ENCODE measurements around the gene SIK3. TPM values are rescaled to one million over a fixed set of nuclear protein-coding genes. Genes with fewer than 3 reads are reported as not detected.

Gene SIK3
- total RNA-seq, 1 experiment from 2014 or later = 4.1 TPM

GRCh38 chr11:117091753-117092477 lies 6.3 kb downstream of the SIK3 start:
- peaks cover 4% of the 10 kb centered on the region; the same call in 1 of the 2 replicates for H3K36me3 ChIP-seq
- H3K9me3 ChIP-seq = no peaks in the 10 kb centered on the region
- H3K4me3 ChIP-seq = no peak overlapping the region
- no peaks in the 10 kb centered on the region for H3K27me3 ChIP-seq
- DNase-seq = no peak

DNA sequence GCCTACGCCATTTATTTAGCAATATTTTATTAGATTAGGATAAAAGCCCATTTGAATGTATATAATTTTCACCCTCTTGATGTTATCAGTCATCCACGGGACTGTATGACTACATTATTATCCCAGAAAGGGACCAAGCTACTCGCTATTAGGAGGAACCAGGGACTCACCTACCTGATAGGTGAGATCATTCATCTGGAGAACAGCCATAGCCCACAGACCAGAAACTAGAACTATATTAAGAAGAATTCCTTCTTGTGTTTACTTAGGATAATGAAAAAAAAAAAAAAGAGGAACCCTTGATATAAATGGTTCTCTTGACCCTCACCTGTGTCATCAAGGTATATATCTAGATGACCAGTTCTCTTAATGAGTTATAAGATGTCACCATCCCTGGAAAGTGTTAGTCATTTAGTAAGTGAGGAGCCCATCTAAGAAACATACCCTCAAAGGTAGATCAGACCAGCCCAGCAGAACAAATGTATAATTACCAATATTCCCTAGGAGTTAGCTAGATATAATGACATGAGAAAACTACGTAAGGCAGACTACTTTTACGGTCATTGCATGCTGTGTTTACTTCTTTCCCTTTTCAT lies 8.0 kb downstream of the SIK3 start:
- H3K36me3 ChIP-seq = peaks cover 4% of the 10 kb centered on the region; the same call in 1 of the 2 replicates
- no peak for DNase-seq
- H3K4me3 ChIP-seq = no peak overlapping the region
- H3K9me3 ChIP-seq = no peaks in the 10 kb centered on the region
- H3K27me3 ChIP-seq = no peaks in the 10 kb centered on the region

DNA sequence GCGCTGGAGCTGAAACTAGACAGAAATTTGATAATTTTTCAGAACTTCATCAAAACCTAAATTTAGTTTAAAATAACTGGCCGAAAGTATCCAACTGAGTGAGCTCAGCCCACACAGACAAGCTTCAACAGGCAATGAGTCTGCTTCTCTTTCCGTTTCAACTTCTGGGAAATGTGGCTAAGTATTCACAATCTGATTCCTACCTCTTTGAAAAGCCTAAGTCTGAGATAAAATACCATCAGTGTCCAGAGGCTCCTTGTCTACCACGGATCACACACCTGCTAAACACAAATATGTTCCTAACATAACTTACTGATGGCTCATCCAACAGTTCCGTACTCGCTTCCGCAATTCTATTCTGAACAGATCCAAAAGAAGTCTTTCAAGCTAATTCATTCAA lies 8.5 kb downstream of the SIK3 start:
- Histone ChIP-seq H3K36me3 (peaks cover 4% of the 10 kb centered on the region; the same call in 1 of the 2 replicates), H3K27me3 (no peaks in the 10 kb centered on the region), H3K9me3 (no peaks in the 10 kb centered on the region), H3K4me3 (no peak overlapping the region)
- DNase-seq = no peak

- Histone ChIP-seq H3K4me3 (no peak overlapping the region), H3K27me3 (no peaks in the 10 kb centered on the region), H3K9me3 (no peaks in the 10 kb centered on the region), H3K36me3 (peaks cover 4% of the 10 kb centered on the region; the same call in 1 of the 2 replicates)
- DNase-seq = no peak
Observed at GRCh38 chr11:117087446-117087845, 10.8 kb downstream of the SIK3 start.

DNA sequence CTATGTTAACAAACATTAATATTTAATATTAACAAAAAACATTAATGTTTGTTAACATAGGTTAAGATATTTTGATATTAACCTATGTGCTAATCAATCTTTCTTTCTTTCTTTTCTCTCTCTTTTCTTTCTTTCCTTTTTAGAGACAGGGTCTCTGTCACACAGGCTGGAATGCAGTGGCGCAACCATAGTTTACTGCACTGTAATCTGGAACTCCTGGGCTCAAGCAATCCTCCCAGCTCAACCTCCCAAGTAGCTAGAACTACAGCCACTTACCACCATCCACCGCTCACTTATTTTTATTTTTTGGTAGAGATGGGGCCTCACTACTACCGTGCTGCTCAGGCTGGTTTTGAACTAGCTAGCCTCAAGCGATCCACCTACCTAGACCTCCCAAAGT lies 13.2 kb downstream of the SIK3 start:
- no peaks in the 10 kb centered on the region for H3K27me3 ChIP-seq
- DNase-seq = no peak
- H3K36me3 ChIP-seq = no peaks in the 10 kb centered on the region
- no peak overlapping the region for H3K4me3 ChIP-seq
- H3K9me3 ChIP-seq = no peaks in the 10 kb centered on the region

DNA sequence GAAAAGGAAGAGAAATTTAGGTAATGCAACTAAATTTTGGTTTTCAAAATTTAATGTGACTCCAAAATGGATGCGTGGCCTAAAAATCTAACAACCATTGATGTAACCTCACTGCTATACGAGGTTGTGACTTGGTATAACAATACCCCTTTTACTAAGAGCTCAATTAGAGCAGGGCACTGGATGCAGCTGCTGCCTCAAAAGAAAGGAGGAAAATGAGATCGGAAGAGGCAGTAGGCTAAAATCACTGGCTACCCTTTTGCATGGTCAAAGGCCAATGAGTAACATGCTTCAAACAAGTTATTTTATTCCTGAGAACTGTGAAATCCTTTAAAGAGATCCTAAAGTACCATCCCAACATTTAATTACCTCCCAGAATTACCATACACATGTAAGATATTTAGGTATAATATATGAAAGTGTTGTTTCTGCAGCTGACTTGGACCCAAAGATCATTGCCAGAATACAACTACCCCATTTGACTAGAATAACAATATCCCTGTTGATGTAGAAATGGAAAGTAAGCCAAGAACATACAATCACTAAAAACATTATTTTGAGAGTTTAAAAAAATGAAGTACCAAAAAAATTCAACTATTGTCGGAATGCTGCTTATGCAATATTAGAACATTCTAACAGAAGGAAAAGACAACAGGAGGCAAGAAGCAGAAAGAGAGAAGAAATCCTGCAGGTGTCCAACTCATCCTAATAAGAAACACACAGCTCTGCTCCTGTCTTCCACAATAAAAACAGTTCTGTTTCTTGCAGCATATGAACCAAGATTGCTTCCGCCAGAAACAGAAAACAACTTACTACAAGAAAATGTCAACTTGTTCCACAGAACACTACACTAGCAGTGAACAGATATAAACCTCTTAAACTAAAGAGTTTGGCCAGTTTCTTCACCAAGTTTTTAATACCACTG lies 15.0 kb downstream of the SIK3 start:
- DNase-seq = no peak
- no peaks in the 10 kb centered on the region for H3K27me3 ChIP-seq
- H3K36me3 ChIP-seq = no peaks in the 10 kb centered on the region
- no peaks in the 10 kb centered on the region for H3K9me3 ChIP-seq
- no peak overlapping the region for H3K4me3 ChIP-seq

DNA sequence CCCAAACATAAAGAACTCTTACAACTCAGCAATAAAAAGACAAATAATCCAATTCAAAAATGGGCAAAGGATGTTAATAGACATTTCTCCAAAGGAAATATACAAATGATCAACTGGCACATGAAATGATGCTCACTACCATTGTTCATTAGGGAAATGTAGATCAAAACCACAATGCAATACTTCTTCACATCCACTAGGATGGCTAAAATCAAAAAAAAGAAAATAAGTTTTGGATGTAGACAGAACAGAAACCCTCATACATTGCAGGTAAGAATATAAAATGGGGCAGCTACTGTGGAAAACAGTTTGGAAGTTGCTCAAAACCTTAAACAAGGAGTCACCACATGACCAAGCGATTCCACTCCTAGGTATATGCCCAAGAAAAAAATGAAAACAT lies 16.3 kb downstream of the SIK3 start:
- no peaks in the 10 kb centered on the region for H3K27me3 ChIP-seq
- H3K4me3 ChIP-seq = no peak overlapping the region
- H3K36me3 ChIP-seq = no peaks in the 10 kb centered on the region
- no peak for DNase-seq
- no peaks in the 10 kb centered on the region for H3K9me3 ChIP-seq

DNA sequence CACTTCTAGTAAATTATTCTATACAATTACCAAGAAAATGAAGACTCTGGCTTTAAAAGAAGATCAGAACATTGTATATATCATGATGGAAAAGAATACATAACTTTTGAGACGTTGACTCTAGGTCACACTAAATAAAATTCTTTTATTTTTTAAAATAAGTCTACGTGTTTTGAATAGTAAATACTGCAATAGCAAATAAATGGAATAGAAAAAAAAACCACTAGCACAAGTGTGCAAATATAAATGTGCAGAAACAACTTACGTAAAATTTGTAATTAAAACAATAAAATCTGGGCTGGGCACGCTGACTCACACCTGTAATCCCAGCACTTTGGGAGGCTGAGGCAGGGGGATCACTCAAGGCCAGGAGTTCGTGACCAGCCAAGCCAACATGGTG lies 17.9 kb downstream of the SIK3 start:
- no peaks in the 10 kb centered on the region for H3K36me3 ChIP-seq
- no peaks in the 10 kb centered on the region for H3K9me3 ChIP-seq
- H3K4me3 ChIP-seq = no peak overlapping the region
- no peak for DNase-seq
- H3K27me3 ChIP-seq = no peaks in the 10 kb centered on the region

DNA sequence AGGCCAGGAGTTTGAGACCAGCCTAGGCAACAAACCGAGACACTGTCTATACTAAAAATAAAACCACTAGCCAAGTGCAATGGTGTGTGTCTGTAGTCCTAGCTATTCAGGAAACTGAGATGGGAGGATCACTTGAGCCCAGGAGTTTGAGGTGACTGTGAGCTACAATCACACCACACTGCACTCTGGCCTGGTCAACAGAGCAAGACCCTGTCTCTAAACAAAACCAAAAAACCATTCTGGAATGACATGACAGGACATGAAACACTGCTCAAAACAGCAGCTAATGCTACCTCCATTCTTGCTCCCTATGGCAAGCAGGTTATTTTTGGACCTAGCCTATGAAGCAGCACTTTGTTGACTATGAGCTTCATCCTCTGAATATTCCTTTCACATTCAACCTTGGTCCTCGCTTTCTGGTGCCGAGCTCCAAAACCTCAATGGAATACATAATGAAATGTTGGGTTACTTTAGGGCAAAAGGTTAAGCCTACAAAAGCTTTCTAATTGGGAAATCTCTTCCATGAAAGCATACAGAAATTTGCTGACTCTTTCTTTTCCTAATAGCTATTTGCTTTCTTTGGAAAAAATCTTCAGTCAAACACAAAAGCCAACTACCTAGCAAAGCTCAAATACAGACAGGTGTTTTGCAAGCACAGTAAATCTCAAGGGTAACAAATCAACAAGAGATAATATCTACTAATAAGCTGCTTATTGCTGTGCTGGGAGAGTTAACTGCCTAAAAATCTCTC lies 21.1 kb downstream of the SIK3 start:
- DNase-seq = no peak
- Histone ChIP-seq H3K9me3 (no peaks in the 10 kb centered on the region), H3K36me3 (no peaks in the 10 kb centered on the region), H3K4me3 (no peak overlapping the region), H3K27me3 (no peaks in the 10 kb centered on the region)

DNA sequence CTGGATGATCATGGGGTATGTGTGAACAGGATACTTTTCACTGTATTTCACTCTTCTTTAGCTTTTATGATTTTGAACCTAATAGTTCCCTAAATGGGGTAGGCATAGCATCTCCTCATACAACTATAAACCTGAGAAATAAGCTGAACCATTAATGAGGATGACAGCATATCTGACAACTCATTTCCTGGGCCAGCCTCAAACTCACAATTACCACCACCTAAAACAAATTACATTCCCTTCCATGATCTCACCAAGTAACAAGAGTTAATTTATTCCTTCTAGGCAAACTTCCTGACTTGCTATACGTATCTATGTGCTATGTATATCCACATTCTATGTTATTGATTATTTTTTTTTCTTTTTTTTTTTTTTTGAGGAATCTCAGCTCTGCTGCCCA lies 23.0 kb downstream of the SIK3 start:
- Histone ChIP-seq H3K36me3 (no peaks in the 10 kb centered on the region), H3K27me3 (no peaks in the 10 kb centered on the region), H3K9me3 (no peaks in the 10 kb centered on the region), H3K4me3 (no peak overlapping the region)
- no peak for DNase-seq

- no peaks in the 10 kb centered on the region for H3K27me3 ChIP-seq
- no peaks in the 10 kb centered on the region for H3K36me3 ChIP-seq
- no peaks in the 10 kb centered on the region for H3K9me3 ChIP-seq
- no peak for DNase-seq
- no peak overlapping the region for H3K4me3 ChIP-seq
Observed at GRCh38 chr11:117074119-117074518, 24.1 kb downstream of the SIK3 start.

- Histone ChIP-seq H3K4me3 (no peak overlapping the region), H3K36me3 (no peaks in the 10 kb centered on the region), H3K9me3 (no peaks in the 10 kb centered on the region), H3K27me3 (no peaks in the 10 kb centered on the region)
- no peak for DNase-seq
Observed at GRCh38 chr11:117073539-117073938, 24.7 kb downstream of the SIK3 start.

GRCh38 chr11:117072517-117073461 lies 25.4 kb downstream of the SIK3 start:
- H3K4me3 ChIP-seq = no peak overlapping the region

GRCh38 chr11:117071344-117071787 lies 26.9 kb downstream of the SIK3 start:
- Histone ChIP-seq H3K27me3 (no peaks in the 10 kb centered on the region), H3K4me3 (no peak overlapping the region), H3K36me3 (no peaks in the 10 kb centered on the region), H3K9me3 (no peaks in the 10 kb centered on the region)
- DNase-seq = no peak

More at GRCh38 chr11:117072517-117073461, 25.4 kb downstream of the SIK3 start:
- no peaks in the 10 kb centered on the region for H3K9me3 ChIP-seq
- H3K27me3 ChIP-seq = no peaks in the 10 kb centered on the region
- DNase-seq = peak; percentile 17
- no peaks in the 10 kb centered on the region for H3K36me3 ChIP-seq

DNA sequence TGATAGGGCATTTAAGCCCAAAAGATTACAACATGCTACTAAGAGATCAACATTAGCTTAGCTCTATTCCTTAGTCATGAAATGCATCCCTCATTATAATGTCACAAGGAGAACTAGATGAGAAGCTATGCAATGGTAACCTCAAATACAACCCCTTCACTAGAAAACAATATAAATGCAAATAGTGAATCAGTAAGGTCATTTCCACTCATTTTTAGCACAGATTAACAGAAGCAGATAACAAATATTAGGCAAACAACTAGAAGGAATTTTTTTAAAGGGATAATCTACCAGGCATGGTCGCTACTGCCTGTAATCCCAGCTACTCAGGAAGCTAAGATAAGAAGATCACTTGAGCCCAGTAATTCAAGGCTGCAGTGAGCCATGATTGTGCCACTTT lies 28.2 kb downstream of the SIK3 start:
- no peak for DNase-seq

More for the DNA sequence above, 28.2 kb downstream of the SIK3 start:
- H3K36me3 ChIP-seq = no peaks in the 10 kb centered on the region
- no peaks in the 10 kb centered on the region for H3K9me3 ChIP-seq
- no peak overlapping the region for H3K4me3 ChIP-seq
- no peaks in the 10 kb centered on the region for H3K27me3 ChIP-seq
